HG03342 (cell line): ENCODE data around the gene FANCG.

Experiments
- ATAC-seq: cut with Tn5 transposase; IDR thresholded peaks from one replicate; pipeline ENCODE4 v1.9.1; 2021; ENCODE audit warnings: mild to moderate bottlenecking, moderate library complexity; ENCODE audit not compliant: unreplicated experiment

The FANCG gene

DNA sequence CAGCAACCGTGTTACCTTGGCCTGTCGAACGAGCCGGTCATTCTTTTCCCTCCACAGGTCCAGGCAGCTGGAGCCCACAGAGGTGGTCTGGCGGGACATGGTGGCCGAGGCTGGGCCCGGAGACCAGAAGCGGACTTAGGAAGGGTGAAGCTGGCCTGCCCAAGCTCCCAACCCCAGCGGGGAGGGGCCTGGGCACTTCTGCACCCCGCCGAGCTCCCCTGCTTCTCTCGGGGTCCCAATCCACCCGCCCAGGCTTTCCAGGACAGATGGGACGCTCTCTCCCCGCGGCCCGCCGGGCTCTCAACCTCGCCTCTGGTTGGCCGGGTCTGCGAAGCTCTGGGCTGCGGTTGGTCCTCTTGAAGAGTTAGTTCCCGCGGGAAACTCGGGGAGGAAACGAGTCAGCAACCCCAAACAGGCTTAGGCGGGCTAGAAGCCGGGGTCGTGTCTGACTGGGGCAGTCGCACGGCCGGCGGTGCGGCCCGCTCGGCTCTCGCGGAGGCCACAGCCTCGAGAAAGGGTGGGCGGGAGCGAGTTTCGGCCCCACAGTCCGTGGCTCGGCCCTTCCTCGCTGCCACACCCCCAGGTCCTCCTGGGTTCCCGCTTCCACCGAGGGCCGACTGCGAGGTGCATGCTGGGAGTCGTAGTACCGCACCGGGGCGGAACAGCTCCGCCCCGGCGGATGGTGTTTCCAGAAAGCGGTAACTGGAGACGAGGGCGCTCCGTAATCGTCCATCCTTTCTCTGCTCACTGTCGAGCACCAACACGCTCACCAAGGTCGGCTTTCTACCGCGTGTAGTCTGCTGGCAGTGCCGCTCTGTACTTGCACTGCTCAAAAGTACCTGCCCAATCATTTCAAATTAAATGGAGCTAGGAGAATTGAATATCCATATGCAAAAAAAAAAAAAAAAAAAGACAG, at the start of gene FANCG:
Gene FANCG, minus strand, starts transcription at position 517 of the 916 bp plus-strand sequence. Its CDS starts 418 bp downstream, at position 99.
- ATAC-seq: peak; percentile 88

DNA sequence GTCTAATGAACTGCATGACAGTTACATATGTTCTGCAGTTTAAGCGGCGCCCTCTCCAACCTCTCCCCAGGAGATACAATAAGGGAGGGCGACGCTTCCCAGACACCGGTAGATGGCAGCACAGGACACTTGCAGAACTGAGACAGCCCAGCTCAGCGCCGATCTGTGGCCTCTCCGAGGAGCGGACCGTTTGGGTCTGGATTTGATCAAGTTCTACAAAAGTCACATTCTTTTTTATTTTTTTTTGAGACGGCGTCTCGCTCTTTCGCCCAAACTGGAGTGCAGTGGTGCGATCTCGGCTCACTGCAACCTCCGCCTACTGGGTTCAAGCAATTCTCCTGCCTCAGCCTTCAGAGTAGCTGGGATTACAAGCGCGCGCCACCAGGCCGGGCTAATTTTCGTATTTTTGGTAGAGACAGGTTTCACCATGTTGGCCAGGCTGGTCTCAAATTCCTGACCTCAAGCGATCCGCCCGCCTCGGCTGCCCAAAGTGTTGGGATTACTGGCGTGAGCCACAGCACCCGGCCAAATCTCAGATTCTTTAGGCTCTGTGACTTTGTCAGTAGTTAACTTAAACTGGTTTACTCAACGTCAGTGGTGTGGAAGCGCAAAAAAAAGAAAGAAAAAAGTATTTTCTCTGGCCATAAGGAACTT, 37.3 kb upstream of the FANCG start:
- ATAC-seq: peak; percentile 46

DNA sequence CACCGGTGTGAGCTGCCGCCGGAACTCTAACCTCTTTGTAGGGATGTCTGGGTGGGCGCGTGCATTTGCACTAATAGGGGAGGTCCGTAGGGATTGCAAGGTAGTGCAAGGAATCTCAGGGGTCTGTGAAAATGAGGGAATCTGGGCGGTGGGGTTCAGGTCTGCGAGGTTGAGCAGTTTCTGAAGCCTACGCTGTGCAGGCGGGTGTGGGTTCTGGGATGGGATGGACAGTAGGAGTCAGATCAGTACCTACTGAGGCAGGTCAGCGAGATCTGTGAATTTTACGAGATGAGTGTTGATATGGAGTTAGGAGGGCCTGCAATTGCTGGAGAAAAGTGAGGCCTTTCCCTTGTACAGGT, 36.8 kb upstream of the FANCG start:
- peak; percentile 0 for ATAC-seq

DNA sequence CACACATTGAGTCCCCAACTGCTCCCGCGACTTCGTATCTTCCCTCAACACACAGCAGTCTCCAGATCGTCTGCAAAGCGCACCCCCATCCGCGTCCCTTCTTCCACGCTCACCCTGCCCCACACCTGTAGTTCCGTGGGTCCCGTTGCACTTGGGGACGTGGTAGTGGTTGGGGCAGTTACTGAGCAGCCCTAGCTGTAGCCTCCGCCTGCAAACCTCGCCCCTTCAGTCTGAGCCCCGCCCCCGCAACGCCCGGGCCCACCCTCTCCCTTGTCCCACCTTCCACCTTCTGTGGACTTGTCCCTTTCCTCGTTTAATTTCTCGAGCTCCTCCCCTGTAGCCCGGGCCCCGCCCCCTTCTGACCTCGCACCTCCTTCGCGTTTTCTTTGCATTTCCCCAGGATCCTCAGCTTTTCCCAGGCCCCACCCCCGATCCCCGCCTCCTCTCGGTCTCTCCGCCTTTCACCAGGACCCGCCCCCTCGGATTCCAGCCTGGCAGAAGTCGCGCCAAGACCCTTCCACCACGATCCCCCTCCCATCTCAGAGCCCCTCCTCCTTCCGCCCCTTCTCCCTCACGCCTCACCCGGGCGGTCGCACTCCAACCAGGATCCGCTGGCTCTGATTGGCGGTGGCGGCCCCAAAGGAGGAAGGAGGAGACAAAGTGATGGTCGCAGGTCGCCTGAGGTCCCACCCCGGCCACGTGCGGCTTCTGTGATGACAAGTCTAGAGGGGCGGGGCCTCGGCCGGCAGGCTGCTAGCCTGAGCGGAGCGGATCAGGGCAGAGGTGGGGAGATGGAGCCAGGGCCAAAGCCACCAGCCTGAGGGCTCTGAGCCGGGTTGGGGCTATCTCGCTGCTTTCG, 36.2 kb upstream of the FANCG start, which contains the start of gene ATOSB:
Gene ATOSB, minus strand, starts transcription at position 183 of the 859 bp plus-strand sequence. CDS start 7,588 bp downstream, outside the sequence.
- ATAC-seq: peak; percentile 54

DNA sequence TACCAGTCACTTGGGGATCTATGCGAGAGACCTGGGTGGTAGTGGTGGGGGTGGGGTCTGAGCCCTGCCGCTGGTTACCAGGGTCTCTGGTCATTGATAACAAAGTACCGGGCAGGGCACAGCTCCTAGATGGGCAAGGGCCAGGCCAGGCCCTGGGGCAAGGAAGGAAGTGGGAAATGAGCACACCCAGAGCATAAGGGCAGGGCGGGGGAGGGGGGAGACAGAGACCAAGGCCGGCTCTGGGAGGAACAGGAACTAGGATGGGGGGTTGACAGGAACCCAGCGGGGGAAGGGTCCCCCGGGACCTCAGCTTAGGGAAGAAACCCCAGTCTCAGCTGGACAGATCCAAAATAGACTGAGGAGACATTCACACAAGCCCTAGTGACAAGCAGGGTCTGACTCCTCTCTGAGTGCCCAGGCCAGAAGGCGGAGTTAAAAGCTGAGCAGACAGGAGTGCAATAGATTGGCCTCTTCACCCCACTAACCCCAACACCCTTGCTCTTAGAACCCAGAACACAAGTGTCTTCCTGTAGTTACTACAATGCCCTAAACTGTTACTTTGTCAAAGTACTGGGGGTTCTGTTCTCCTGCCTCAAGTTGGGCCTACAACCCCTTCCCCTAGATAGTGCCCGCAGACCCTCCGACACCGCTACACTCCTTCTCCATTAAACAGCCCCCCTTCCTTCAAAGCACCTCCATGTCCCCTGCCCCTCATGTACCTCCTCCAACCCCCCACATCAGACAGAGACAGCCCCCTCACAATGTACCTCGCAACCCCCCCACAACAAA, 35.3 kb upstream of the FANCG start:
- ATAC-seq: no peak

DNA sequence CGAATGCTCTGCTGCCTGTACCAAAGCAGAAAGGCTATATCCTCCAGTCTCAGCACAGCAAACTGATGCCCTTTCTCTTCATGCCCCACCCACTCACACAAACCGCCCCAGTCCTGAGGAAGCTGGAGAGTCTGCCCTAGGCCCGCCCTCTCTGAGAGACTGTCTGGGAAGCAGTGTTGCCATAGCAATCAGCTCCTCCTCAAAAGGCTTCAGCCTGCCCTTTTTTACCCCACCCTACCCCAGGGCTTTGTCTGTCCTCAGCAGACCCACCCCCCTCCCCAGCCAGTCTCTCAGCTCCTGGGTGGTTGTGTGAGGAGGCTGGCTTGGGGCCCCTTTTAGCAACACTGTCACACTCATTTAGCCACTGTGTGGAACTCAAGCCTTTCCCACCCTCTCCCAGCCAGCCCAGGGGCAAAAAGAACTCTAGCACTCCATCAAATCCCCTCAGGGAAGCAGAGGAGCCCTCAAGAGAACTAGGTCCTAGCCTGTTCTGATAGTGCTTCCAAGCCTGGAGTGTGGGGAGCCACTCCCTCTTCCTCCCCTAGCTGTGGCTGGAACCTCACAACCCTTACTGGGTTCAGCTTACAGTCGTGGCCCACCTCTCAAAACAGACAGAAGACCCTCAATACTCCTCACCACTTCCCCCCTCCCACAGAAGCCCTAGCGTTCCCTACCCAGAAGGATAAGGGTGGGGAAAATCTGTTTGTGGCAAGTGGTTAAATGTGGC, 34.5 kb upstream of the FANCG start:
- ATAC-seq: peak; percentile 15

DNA sequence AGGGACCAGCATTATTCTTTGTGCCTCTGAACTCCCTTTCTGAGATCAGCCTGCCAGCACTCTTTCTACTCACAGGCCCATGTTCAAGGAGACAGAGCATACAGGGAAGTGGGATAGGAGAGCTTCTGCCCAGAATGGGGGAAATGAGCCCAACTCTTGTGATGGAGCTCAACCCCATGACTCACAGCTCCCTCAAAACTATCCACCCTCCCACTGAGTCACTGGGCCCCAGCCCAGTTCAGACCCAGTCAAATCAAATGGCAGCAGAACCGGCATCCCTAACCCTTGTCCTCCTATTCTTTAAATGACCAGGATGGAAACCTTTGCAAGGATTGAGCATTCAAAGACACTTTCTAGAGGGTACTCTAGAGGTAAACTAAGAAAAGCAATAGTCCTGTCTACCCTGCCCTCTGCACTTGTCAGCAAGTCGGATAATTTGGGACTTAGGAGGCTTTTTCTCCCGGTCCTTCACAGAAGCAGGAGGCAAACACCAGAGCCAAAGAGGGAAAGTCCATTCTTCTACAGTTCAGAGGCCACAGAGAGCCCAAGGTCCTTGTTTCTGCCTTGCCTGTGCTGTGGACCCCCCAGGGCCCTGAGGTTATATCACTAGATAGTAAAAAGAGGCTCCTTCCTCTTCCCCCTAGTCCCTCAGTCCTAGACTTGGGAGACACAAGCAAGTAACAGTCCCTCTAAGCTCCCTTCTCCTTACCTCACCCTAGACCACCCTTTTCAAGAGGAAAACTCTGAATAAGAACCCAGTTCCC, 32.7 kb upstream of the FANCG start:
- no peak for ATAC-seq

DNA sequence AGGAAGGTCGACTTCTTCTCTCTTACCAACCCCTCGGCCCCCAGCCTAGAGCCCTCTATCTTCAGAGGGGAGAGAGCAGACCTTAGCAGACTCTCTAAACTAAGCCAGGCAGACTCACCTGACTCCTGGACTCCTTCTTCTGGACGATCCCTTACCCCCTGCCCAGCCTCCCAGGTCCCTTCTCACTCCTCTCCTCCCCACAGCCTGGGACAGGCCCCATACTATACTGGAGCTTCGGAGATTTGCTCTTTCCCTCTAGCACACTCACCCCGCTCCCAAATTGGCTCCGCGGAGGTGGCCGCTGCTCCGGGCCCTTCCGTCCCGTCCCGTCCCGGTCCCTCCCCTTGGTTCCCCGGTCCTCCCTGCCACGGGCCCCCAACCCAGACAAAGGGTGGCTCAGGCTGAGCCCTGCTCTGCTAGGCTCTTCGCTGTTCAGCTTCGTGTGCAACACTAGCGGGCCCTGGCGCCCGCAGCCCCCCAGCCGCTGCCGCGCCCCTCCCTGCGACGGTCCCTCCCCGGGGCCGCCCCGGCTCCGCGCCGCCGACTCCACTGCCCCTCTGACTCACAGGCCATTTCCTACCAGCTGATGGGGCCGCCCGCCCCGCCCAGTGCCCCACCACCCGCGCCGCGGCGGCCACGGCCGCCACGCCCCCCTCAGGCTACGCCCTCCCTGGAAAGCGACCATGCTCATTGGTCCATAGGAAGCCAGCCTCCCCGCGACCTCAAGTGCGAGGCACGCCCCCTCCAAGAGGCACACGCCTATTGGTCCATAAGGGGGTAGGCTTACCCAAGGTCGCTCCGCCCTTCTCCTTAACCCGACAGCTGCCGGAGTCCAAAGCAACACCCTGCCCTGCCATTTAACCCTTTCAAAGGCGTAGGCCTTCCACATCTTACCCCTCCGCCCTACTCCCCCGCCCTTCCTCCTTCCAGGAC, 31.5 kb upstream of the FANCG start:
- ATAC-seq: peak; percentile 71

DNA sequence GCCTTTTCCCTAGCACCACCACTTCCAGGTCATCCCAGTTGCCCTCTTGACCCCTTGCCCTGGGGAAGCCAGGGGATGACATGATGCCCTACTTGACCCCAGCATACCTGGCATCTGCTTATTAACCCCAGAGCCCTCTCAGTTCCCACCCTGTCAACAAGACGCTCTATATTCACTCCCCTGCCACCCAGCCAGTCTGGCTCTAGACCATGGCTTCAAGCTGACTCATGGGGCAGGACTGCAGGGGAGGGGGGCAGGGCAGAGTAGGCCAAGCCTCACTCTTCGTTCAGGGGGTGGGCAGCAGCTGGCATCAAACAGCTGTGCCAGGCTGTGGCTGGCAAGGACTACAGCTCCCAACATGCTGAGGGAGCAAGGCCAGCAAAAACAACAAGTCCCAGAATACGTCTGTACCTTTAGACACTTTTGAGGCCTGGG, 30.6 kb upstream of the FANCG start:
- ATAC-seq: no peak

DNA sequence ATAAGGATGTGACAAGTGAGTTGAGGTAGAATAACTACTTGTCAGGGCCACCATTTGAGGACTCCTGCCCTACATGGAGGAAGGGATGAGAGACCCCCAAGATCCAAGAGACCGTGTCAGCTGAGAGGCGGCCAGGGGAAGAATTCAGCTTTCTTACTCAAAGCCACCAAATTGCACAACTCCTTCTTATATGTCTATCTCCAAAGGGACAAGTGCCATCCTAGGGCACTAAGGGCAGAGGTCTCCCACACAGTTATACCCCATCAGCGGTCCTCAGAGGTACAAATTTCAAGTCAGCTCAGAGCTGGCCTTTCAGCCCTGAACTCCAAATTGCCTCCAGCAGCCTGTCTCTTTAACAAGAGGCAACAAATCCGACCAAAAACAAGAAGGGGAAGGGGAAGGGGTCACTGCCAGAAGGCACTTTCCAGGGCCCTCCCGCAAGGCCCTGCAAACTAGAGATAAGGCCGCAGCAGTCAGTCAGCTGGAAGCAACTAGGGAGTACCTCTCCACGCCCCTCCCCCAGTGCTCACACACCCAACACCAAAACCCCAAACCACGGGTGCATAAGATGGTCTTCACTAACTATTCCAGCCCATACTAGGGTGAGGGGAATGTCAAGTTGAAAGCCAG, 29.3 kb upstream of the FANCG start:
- ATAC-seq: no peak

DNA sequence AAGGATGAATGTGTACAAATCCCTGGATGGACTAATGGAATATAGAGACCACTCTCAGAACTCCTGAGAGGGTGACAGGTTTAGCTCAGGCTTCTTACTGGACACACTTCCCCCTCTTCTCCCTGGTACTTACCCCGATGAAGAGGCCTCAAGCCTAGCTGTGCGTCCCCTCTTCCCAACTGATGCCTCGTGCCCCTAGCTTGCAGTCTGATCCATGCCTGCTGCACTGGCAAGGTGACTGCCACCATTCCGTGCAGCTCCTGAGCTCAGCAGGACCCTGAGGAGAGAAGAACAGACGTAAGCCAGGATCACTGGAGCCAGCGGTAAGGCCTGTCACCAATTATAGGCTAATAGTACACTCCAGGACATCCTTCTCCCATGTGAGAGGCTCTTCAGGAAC, 28.7 kb upstream of the FANCG start:
- no peak for ATAC-seq

DNA sequence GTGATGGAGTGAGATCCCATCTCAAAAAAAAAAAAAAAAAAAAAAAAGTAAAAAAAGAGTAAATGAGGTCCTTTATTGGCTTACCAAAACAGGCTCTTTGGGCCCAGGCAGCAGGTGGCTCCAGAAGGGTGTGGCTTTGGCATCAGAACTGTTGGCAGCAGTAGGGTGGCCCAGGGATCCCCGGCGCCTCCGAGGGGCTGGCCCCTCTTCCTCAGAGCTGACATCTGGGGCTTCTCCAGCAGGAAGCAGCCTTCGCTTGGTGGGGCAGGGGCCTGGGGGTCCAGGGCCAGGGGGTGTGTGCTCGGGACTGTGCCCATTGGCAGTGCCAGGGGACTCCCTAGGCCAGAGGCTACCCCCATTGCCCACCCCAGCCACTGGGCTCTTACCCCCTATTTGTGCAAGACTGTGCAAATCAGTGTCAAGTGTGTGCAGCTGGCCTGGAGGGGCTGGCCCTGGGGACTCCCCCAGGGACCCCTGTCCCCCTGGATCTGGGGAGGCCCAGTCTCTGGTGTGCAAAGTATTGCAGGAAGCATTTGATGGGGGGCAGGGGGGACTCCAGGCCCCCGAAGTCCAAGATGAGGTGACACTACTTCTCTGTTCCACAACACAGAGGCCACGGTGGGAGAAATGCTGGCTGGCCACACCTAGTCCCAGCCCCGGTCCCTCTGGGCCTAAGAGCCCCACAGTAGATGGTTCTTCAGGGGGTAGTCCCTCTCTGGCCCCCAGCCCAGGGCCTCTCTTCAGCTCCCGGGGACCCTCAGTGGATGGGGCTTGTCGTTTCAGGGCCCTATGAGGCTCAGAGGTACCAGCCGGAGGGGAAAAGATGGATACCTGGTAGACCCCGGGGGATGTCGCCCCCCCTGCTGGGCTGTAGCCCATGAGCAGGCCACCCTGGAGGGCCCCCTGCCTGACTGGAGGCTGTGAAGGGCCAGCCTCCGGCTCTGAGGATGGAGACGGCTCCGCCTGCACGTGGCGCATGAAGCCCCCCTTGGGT, 27.9 kb upstream of the FANCG start:
- ATAC-seq: no peak

DNA sequence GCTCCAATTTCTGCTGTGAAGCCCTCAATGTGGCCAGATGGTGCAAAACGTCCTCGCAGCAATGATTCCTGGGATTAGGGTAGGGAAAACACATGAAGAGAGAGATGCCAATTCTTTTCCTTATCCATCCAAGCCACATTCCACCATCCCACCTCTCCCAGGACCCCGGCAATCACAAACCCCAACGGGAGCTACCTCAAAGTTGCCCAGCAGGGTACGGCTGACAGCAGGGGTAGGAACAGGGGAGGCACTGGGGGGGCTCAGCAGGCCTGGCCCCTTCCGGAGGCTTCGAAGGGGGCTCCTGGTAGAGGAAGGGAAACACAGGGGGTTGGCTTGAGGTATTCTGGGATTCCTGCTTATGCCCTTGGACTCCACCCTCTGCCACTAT, 26.6 kb upstream of the FANCG start:
- no peak for ATAC-seq

DNA sequence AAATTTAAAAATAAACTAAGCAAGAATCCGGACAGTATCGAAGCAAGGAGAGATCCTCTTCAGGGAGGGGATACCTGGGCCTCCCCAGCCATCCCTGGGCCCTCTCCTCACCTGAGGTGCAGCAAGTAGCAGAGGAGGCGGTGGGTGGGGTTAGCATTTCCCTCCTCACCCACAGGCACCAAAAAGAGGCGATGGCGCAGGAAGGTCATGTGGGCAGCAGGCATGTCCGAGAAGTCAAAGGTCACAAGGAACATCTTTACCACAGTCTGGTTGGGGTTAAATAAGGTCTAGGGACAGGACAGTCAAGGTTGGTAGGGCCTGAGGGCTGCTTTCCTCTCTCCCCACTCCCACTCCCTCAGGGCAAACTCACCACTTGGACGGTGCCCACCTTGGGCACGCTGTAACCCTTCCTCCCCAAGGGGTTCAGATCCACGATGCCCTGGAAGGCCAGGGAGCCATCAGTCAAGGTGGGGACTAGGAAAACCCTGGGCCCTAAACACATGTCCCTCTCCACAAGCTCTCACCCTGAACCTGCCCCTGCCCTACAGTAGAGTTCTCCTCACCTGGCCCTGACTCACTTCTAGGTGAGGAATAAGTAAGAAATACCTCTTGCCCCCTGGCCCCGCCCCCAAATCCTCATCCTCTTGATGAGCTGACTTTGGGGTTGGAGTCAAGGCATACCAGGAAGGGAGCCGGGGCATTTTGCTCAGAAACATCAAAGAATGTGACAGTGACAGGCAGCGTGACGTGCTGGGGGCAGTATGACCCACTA, 26.0 kb upstream of the FANCG start:
- ATAC-seq: no peak

DNA sequence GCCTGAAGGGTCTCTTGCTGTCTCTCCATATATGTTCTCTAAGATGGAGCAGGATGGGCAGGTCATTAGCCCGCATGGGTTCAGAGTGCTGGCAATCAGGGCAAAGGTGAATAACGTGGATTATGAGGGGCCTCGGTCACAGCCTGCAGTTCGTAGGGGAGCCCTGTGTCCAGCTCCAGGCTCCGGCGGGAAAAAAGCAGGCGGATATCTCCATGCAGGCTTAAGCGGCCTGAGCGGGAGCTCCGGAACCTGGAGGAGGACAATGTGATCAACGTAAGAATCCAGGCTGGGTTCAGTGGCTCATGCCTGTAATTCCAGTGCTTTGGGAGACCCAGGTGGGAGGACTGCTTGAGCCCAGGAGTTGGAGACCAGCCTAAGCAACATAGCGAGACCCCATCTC, 25.4 kb upstream of the FANCG start:
- ATAC-seq: no peak
